DMS53 (cell line): Measurements from ENCODE around the gene CCDC88C.
"Not testable (repeated sequence)": the region's sequence is repeated elsewhere in the genome, so short reads cannot be mapped to it uniquely, and the experiment has no call there.

Experiments
- DNase-seq: peaks from one replicate; lab custom pipeline; 2025; lab: John Stamatoyannopoulos, UW

The CCDC88C gene

GRCh38 chr14:91417120-91417982, at the start of gene CCDC88C:
CCDC88C (minus strand) TSS chr14:91417820; CDS start chr14:91417690, 130 bp downstream.
- peak; percentile 86 for DNase-seq

GRCh38 chr14:91466192-91466591, 48.6 kb upstream of the CCDC88C start:
- DNase-seq: no peak

- DNase-seq: no peak
These were observed 47.1 kb upstream of the CCDC88C start for GRCh38 chr14:91464615-91465205.

GRCh38 chr14:91458612-91459011, 41.0 kb upstream of the CCDC88C start:
- DNase-seq: no peak

GRCh38 chr14:91456283-91456682, 38.7 kb upstream of the CCDC88C start:
- no peak for DNase-seq

- no peak for DNase-seq
These were observed 37.0 kb upstream of the CCDC88C start for GRCh38 chr14:91454580-91454979.

GRCh38 chr14:91454155-91454554, 36.5 kb upstream of the CCDC88C start:
- DNase-seq: no peak

GRCh38 chr14:91453744-91454143, 36.1 kb upstream of the CCDC88C start:
- DNase-seq: peak; percentile 6

GRCh38 chr14:91444335-91445020, 26.9 kb upstream of the CCDC88C start:
- DNase-seq: no peak

GRCh38 chr14:91439345-91439744, 21.7 kb upstream of the CCDC88C start:
- DNase-seq: peak; percentile 8

- no peak for DNase-seq
These were observed 21.2 kb upstream of the CCDC88C start for GRCh38 chr14:91438845-91439244.

GRCh38 chr14:91436266-91436665, 18.6 kb upstream of the CCDC88C start:
- DNase-seq: not testable (repeated sequence)

GRCh38 chr14:91429385-91429784, 11.8 kb upstream of the CCDC88C start:
- no peak for DNase-seq

- DNase-seq: not testable (repeated sequence)
These were observed 11.3 kb upstream of the CCDC88C start for GRCh38 chr14:91428931-91429330.

- DNase-seq: not testable (repeated sequence)
These were observed 7.9 kb upstream of the CCDC88C start for GRCh38 chr14:91425531-91425944.

- DNase-seq: no peak
These were observed 7.4 kb upstream of the CCDC88C start for GRCh38 chr14:91424813-91425530.

- DNase-seq: no peak
These were observed 3.1 kb upstream of the CCDC88C start for GRCh38 chr14:91420686-91421085.

GRCh38 chr14:91419451-91419850, 1.8 kb upstream of the CCDC88C start:
- DNase-seq: no peak

- no peak for DNase-seq
These were observed 1.4 kb upstream of the CCDC88C start for GRCh38 chr14:91419044-91419397.

- DNase-seq: peak; percentile 85
These were observed 895 bp upstream of the CCDC88C start for GRCh38 chr14:91418387-91419043.

- peak; percentile 86 for DNase-seq
These were observed 365 bp upstream of the CCDC88C start for GRCh38 chr14:91417983-91418386.

- peak; percentile 42 for DNase-seq
These were observed 888 bp downstream of the CCDC88C start for GRCh38 chr14:91416744-91417119.
